HL-60 (cell line): ENCODE data around the gene ULK2.

Source experiments
- GABPA ChIP-seq: IDR thresholded peaks from 2 replicates; pipeline ENCODE4 v1.6.1; 2012; ENCODE audit warnings: low read depth
- POLR2AphosphoS5 ChIP-seq: IDR thresholded peaks from 2 replicates; pipeline ENCODE4 v1.6.1; 2012; ENCODE audit warnings: low read depth
- TF ChIP-seq, protein P1 (sequence below): IDR thresholded peaks from one replicate; pipeline ENCODE4 v1.5.1; 2011; ENCODE audit warnings: low read length, control low read depth, inconsistent platforms; ENCODE audit not compliant: insufficient read depth
- TF ChIP-seq, protein P2 (sequence below): IDR thresholded peaks from 2 replicates; pipeline ENCODE4 v1.6.1; 2012; ENCODE audit warnings: low read depth; ENCODE audit not compliant: insufficient replicate concordance

DNA sequence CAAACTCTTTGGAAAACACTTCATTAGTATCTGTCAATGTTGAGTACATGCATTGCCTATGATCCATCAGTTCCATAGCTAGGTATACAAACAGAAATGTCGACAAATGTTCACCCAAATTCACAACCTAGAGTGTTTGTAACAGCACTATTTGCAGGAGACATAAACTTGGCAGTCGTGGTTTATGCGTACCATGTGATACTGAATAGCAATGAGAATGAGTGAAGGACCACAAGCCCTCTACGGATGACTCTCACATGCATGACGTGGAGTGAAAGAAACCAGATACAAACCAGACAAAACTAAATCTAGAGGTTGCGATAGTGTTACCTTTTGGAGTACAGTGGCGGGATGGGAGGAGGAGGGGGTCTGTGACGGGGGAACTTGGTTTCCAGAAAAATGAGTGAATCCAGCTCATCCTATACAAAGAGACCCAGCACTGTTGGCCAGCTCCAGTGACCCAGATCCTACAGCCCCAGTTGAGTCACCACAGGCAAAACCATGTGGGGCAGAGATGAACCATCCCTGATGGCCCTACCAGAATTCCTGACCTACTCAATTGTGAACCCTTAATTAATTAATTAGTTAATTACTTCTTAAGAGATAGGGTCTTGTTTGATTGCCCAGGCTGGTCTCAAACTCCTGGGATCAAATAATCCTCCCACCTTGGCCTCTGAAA lies 15.9 kb upstream of the ULK2 start:
- TF ChIP-seq, protein P1, sequence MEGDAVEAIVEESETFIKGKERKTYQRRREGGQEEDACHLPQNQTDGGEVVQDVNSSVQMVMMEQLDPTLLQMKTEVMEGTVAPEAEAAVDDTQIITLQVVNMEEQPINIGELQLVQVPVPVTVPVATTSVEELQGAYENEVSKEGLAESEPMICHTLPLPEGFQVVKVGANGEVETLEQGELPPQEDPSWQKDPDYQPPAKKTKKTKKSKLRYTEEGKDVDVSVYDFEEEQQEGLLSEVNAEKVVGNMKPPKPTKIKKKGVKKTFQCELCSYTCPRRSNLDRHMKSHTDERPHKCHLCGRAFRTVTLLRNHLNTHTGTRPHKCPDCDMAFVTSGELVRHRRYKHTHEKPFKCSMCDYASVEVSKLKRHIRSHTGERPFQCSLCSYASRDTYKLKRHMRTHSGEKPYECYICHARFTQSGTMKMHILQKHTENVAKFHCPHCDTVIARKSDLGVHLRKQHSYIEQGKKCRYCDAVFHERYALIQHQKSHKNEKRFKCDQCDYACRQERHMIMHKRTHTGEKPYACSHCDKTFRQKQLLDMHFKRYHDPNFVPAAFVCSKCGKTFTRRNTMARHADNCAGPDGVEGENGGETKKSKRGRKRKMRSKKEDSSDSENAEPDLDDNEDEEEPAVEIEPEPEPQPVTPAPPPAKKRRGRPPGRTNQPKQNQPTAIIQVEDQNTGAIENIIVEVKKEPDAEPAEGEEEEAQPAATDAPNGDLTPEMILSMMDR = no peak
- TF ChIP-seq, protein P2, sequence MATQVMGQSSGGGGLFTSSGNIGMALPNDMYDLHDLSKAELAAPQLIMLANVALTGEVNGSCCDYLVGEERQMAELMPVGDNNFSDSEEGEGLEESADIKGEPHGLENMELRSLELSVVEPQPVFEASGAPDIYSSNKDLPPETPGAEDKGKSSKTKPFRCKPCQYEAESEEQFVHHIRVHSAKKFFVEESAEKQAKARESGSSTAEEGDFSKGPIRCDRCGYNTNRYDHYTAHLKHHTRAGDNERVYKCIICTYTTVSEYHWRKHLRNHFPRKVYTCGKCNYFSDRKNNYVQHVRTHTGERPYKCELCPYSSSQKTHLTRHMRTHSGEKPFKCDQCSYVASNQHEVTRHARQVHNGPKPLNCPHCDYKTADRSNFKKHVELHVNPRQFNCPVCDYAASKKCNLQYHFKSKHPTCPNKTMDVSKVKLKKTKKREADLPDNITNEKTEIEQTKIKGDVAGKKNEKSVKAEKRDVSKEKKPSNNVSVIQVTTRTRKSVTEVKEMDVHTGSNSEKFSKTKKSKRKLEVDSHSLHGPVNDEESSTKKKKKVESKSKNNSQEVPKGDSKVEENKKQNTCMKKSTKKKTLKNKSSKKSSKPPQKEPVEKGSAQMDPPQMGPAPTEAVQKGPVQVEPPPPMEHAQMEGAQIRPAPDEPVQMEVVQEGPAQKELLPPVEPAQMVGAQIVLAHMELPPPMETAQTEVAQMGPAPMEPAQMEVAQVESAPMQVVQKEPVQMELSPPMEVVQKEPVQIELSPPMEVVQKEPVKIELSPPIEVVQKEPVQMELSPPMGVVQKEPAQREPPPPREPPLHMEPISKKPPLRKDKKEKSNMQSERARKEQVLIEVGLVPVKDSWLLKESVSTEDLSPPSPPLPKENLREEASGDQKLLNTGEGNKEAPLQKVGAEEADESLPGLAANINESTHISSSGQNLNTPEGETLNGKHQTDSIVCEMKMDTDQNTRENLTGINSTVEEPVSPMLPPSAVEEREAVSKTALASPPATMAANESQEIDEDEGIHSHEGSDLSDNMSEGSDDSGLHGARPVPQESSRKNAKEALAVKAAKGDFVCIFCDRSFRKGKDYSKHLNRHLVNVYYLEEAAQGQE = no peak
- no peak for TF ChIP-seq POLR2AphosphoS5
- no peak for TF ChIP-seq GABPA
